ENCODE measurements around the gene SLC13A5.

DNA sequence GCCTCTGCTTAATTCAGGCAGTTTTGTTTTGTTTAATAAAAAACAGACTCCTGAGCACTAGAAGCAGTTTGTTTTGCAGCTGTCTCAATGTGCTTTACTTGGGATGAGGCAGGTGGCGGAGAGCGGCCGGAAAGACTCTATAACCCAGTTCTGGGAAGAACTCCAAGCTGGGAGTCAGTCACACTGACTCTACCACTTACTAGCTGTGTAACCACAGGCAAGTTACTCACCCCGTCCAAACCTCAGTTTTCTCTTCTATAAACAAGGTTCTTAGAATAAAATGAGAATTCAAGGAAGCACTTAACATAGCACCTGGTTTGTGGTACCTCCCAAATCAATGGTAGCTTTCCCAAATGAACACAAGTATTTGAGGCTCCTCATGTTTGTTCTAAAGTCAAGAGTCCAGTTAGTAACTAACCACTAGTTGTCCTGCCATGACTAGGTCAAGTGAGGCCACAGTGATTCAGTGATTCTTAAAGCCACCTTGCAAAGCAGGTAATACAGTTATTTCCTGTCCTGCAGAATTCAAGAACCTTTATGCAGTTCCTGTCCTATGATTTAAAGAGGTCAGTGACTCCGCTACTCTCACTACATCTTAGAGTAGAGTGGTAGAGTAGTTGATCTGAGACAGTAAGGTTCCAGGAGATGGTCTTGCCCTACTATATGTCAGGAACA, 69.6 kb downstream of the SLC13A5 start:
- TF ChIP-seq, protein P1, sequence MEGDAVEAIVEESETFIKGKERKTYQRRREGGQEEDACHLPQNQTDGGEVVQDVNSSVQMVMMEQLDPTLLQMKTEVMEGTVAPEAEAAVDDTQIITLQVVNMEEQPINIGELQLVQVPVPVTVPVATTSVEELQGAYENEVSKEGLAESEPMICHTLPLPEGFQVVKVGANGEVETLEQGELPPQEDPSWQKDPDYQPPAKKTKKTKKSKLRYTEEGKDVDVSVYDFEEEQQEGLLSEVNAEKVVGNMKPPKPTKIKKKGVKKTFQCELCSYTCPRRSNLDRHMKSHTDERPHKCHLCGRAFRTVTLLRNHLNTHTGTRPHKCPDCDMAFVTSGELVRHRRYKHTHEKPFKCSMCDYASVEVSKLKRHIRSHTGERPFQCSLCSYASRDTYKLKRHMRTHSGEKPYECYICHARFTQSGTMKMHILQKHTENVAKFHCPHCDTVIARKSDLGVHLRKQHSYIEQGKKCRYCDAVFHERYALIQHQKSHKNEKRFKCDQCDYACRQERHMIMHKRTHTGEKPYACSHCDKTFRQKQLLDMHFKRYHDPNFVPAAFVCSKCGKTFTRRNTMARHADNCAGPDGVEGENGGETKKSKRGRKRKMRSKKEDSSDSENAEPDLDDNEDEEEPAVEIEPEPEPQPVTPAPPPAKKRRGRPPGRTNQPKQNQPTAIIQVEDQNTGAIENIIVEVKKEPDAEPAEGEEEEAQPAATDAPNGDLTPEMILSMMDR (conservative IDR thresholded peaks at IDR 0.05; ENCODE audit: low read depth, low read length) = no peak
- TF ChIP-seq EZH2phosphoT487 (IDR thresholded peaks at IDR 0.05; ENCODE audit: borderline replicate concordance, low read length) = no peak
- TF ChIP-seq EZH2 (IDR thresholded peaks at IDR 0.05; ENCODE audit: low read length, unreplicated experiment) = no peak

Data from PC-3 (cell line).